Retina (tissue), 1 donor: ENCODE measurements around the gene PML.
"Not testable (repeated sequence)": the region's sequence is repeated elsewhere in the genome, so short reads cannot be mapped to it uniquely, and the experiment has no call there.

ENCODE experiments used
- DNase-seq: peaks from one replicate; pipeline ENCODE4 v3.0.0-alpha.2; 2016

The PML gene

DNA sequence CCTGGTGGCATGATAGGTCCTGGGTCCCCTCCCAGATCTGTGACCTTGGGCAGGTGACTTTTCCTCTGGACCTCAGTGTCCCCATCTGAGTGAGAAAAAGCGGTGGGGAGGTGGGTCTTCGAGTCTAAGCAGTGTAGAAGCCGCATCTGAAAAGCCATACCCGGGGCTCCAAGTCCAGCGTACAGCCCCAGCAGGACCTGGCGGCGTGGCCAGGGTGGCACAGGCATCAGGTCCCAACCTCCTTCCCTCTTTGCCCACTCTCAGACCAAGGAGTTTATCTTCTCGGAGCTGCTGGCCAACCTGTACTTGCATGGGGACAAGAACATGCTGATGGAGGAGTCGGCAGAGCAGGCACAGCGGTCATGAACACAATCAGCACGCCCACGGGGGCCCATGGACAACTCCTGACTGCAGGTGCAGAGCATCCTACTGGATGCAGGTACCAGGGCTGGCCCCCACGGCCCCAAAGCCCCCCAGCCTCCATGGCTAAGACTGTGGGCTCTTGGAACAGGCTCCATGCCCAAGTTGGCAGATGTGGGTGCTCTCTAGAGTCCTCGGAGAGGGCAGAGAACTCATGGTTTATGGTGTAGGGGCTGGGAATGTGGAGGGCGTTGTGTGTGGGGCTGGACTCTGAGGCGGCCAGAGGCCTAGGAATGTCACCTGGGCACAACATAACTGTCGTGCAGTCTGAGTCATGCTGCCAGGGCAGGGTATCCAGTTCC is 69.1 kb downstream of the PML start:
- not testable (repeated sequence) for DNase-seq

DNA sequence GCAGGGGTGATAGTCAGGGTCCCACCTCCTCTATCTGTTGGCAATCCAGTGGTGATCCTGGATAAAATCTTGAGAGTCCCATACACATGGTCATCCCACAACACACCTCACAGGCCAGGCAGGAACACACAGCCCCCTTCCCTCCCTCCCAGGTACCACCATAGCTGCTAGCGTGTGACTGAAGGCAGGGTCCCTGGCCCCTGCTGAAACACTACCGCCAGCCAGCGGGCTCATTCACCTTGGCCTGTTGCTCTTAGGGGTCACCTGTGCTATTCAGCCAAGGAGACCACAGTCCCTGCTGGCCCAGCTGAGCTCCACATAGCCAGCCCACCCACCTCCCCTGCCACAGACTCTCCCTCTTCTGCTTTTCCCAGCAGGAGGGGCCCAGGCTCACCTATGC is 69.7 kb downstream of the PML start:
- not testable (repeated sequence) for DNase-seq

GRCh38 chr15:74064822-74065221 is 70.3 kb downstream of the PML start:
- not testable (repeated sequence) for DNase-seq

DNA sequence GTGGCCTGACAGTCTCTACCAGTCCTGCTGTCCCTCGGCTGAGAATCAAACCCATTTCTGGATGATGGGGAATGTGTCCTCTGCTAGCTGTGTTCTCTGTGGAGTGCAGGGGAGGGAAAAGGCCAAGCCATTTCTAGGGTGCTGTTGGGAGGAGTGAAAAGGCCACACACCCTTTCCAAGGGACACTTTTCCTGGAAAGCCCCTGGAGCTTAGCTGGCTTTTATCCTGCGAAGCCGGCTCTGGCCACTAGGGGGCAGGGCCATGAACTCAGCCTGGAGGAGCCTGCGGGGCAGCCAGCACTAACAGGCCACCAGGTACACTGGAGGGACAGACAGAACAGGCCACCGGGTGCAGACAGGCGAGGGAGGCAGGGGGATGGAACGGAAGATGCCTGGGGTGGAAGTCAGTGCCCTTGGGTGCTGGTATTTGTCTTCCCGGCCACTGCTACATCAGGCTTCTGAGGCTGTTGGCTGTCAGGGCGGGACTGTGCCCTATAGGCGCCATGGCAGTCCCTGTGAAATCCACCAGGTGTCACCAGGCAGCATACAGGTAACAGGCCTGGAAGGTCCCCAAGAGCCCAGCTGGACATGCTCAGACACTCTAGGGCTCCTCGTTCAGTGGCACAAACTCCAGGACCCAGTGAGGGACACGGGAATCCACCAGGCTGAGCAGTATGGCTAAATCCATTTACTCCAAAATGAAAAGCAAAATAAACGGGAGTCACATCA is 71.3 kb downstream of the PML start:
- DNase-seq: not testable (repeated sequence)

GRCh38 chr15:74071645-74072044 is 77.1 kb downstream of the PML start:
- DNase-seq: not testable (repeated sequence)

DNA sequence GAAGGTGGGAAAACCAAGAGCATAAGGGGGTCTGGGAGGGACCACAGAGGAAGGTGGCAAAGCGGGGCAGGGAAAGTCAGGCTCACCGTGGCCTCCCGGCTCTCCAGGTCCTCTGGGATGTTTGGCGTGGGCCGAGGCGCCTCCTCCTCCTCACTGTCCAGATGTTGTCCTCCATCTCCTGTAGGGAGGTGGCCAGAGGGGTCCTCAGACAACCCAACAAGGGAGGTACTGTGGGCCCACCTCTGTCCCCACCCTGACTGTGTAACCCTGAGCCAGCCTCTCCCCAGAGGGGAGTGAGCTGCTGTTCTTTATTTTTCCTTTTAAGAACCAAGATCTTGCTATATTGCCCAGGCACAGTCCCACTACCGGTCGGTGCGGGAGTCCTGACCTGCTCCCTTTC is 77.6 kb downstream of the PML start:
- DNase-seq: not testable (repeated sequence)

GRCh38 chr15:74072614-74073337 is 78.3 kb downstream of the PML start:
- DNase-seq: not testable (repeated sequence)

GRCh38 chr15:74075781-74076180 is 81.3 kb downstream of the PML start:
- not testable (repeated sequence) for DNase-seq

DNA sequence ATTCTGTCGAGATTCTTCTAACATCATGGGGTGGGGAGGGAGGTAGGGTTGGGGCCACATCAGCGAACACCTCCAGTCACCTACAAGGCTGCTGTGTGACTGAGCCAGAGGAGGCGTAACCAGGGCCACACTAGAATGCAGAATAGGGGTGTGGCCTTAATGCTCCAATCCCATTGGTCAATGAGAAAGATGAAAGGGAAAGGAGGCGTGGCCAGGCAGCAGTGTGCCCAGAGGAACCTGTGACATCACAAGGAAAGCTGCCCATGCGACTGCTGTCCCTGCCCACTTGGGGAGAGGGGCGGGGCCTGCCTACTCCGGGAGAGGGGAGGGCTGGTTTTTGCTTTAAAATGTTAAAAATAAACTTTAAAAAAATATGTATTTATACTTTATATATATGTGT is 87.9 kb downstream of the PML start, which contains the start of gene GOLGA6A:
Gene GOLGA6A (minus strand): TSS at position 101 of the 400 bp plus-strand sequence. CDS start 41 bp downstream, at position 60.
- not testable (repeated sequence) for DNase-seq

DNA sequence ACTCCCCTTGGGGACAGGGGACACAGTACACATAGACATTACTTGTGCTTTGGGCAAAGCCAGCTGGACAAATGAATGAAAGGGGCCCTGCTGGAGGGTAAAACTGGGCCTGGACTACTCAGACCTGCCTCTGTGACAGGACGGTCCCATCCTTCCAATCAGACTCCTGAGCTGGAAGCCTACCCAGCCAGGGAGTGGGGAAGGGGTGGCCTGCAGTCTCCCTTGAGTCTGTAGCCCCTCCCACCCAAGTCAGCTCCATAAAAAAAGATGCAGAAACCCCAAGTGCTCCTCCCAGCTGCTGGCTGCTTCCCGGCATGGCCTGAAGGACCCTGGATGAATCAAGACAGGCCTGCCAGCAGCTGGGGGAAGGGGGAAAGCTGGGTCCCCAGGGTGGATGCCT is 100.1 kb downstream of the PML start:
- DNase-seq: not testable (repeated sequence)

DNA sequence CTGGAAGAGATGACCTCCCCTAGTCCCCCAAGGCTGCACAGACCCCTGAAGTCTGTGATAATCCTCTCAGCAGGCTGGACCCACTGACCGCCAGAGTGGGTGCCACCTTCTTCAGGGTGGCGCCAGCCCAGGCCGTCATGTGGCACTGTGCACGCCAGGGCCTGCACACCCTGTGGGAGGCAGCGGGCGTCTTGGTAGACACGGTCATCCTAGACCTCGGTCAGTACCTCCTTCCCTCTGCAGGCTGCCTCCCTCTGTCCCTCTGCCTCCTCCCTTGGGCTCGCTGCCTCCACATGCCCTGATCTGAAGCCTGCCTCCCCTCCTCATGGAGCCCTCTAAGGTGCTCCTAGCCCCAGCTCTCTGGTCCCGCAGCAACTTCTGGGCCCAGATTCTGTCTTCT is 101.1 kb downstream of the PML start:
- not testable (repeated sequence) for DNase-seq

DNA sequence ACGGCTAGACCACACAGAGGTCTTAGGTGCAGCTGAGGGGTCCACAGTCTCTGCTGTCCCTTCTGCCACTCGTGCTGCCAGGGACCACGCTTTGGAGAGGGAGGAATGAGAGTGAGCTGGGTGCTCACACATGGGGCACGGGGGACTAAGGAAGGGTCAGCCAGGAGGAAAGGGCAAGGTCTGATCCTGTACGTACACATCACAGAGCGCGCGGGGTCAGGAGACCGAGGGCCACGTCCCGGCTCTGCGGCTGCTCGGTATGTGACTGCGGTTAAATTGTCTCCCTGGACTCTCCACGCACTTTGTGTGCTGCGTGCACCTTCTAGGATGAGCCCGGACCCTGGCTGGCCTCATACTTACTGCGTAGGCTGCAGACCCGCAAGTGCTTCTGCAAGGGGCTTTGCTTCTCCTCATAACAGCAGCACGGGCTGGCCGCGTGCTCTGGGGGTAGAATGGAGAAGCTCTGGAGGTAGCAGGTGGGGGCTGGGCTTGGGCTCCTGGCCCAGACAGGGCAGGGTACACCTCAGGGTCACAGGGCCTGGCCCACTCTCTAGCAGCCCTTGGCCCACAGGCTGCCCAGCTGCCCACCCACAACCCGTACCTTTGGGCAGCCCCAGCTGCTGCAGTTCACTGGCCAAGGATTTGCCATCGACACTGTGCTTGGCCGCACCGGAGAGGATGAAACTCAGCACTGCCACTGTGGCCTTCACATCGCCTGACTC is 102.4 kb downstream of the PML start:
- DNase-seq: not testable (repeated sequence)
